Measurements from ENCODE around the gene CFAP299.
"Not testable (repeated sequence)": the region's sequence is repeated elsewhere in the genome, so short reads cannot be mapped to it uniquely, and the experiment has no call there.

Gene CFAP299

GRCh38 chr4:80309294-80310004 lies 26.1 kb upstream of the CFAP299 start:
- TF ChIP-seq CTCF (IDR thresholded peaks at IDR 0.05; ENCODE audit: low read depth, low read length), result no peak

GRCh38 chr4:80311130-80311529 lies 24.4 kb upstream of the CFAP299 start:
- H3K4me3 ChIP-seq (ENCODE audit: low read depth, low read length), result no peak overlapping the region

More at GRCh38 chr4:80309294-80310004, 26.1 kb upstream of the CFAP299 start:
- H3K4me3 ChIP-seq (ENCODE audit: low read depth, low read length), result no peak overlapping the region

GRCh38 chr4:80312124-80312523 lies 23.4 kb upstream of the CFAP299 start:
- no peak for TF ChIP-seq CTCF (IDR thresholded peaks at IDR 0.05; ENCODE audit: low read depth, low read length)
- no peak overlapping the region for H3K4me3 ChIP-seq (ENCODE audit: low read depth, low read length)

More at GRCh38 chr4:80311130-80311529, 24.4 kb upstream of the CFAP299 start:
- no peak for TF ChIP-seq CTCF (IDR thresholded peaks at IDR 0.05; ENCODE audit: low read depth, low read length)

- no peak overlapping the region for H3K4me3 ChIP-seq (ENCODE audit: low read depth, low read length)
- no peak for TF ChIP-seq CTCF (IDR thresholded peaks at IDR 0.05; ENCODE audit: low read depth, low read length)
Observed at GRCh38 chr4:80313627-80314026, 21.9 kb upstream of the CFAP299 start.

- H3K4me3 ChIP-seq (ENCODE audit: low read depth, low read length), result not testable (repeated sequence)
Observed at GRCh38 chr4:80315848-80316247, 19.7 kb upstream of the CFAP299 start.

- H3K4me3 ChIP-seq (ENCODE audit: low read depth, low read length), result no peak overlapping the region
- TF ChIP-seq CTCF (IDR thresholded peaks at IDR 0.05; ENCODE audit: low read depth, low read length), result no peak
Observed at GRCh38 chr4:80321341-80321740, 14.2 kb upstream of the CFAP299 start.

- no peak overlapping the region for H3K4me3 ChIP-seq (ENCODE audit: low read depth, low read length)
- no peak for TF ChIP-seq CTCF (IDR thresholded peaks at IDR 0.05; ENCODE audit: low read depth, low read length)
Observed at GRCh38 chr4:80321776-80322175, 13.8 kb upstream of the CFAP299 start.

- no peak for TF ChIP-seq CTCF (IDR thresholded peaks at IDR 0.05; ENCODE audit: low read depth, low read length)
- H3K4me3 ChIP-seq (ENCODE audit: low read depth, low read length), result no peak overlapping the region
Observed at GRCh38 chr4:80322716-80323115, 12.8 kb upstream of the CFAP299 start.

Data from WI38 (cell line).